Urinary bladder (tissue), 4 donors: ENCODE data around the gene CACNA1I. TPM values are rescaled to one million over a fixed set of nuclear protein-coding genes. Genes with fewer than 3 reads are reported as not detected.

Experiments
- DNase-seq: peaks from one replicate; pipeline ENCODE4 v3.0.0-alpha.2; 2015; ENCODE audit errors: extremely low spot score
- H3K27ac ChIP-seq: one replicate; pipeline ENCODE4 v1.5.1; 2013; ENCODE audit warnings: low read depth, mild to moderate bottlenecking, moderate library complexity
- H3K36me3 ChIP-seq: one replicate; pipeline ENCODE4 v1.6.1; 2013; ENCODE audit warnings: mild to moderate bottlenecking, moderate library complexity; ENCODE audit not compliant: insufficient read depth
- H3K4me1 ChIP-seq: one replicate; pipeline ENCODE4 v1.6.1; 2013; ENCODE audit warnings: mild to moderate bottlenecking, moderate library complexity; ENCODE audit not compliant: insufficient read depth
- H3K4me3 ChIP-seq: one replicate; pipeline ENCODE4 v1.5.1; 2013; ENCODE audit warnings: low read depth, low read length
- WGBS: extraction: QIAGEN DNeasy Blood & Tissue Kit; methylation state at CpG from one replicate; pipeline ENCODE4 v1.1.7; 2013; 5-methylcytosine and 5-hydroxymethylcytosine counted together
- polyA plus RNA-seq: library from polyadenylated mRNA; stranded (reverse); fragments of 200-250 nt; gene quantifications from one replicate; pipeline ENCODE4 v1.2.3, GENCODE V29; 2013
- total RNA-seq: library from RNA; depleted of rRNA; stranded (reverse); fragments of >200 nt; gene quantifications from one replicate; pipeline ENCODE4 v1.2.3, GENCODE V29; 2014
- donor health status: healthy with polysubstance abuse.
- donor health status: healthy.

Gene CACNA1I
- total and polyA plus RNA-seq, 2 donors: 0.11 to 0.14 TPM

DNA sequence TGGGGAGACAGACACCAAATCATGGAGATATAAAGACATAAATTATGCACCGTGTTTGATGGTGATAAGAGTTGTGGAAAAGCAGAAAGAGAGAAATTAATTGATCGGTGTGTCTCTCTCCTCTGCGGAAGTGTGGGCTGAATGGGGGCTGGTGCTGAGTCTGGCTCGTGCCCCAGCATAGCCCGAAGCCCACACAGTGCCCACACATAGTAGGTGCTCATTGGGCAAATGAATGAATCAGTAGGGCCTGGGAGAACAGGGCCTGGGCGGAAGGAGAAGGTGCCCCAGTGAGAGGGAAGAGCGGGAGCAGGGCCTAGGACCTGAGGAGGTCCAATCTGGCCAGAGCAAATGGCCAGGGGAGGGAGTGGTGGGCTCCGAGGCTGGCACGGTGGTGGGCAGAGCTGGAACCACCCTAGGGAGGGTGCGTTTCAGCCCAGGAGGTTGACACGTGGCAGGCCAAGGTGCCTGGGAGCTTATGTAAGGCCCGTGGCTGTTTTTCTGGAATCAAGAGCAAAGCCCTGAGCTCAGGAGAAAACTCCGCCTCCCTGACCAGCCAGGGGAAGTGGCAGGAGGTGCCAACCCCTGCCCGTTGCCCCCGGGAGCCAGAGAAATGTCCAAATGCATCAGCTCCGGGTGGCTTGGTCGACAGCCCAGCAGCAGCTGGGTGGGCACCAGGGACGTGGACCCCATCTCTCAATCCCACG is 2.1 kb upstream of the CACNA1I start:
- H3K27ac ChIP-seq: no peak overlapping the region
- WGBS: 80% methylated on average over 19 of the region's 19 CpGs
- H3K4me3 ChIP-seq: no peak overlapping the region

DNA sequence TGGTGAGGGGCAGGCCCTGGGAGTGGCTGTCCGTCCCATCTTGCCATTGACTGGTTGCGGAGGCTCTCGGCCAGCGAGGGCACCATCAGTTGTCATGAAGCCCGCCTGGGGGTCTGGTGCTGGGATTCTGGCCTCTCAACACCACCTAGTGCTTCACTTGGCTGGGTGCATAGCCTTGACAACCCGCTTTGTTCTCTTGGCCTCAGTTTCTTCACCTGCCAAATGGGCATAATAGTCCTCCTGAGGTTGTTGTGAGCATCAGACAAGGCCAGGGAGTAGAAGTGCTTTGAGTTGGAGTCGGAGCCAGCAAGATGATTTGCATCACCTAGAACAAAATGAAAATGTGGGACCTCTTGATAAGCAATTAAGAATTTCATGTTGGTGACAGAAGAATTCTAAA is 1.5 kb upstream of the CACNA1I start:
- Histone ChIP-seq H3K4me3 (no peak overlapping the region), H3K27ac (no peak overlapping the region), H3K4me1 (no peaks in the 10 kb centered on the region), H3K36me3 (no peaks in the 10 kb centered on the region)
- DNase-seq: no peak
- 93% methylated on average over 7 of the region's 7 CpGs for WGBS

More for the DNA sequence above, 2.1 kb upstream of the CACNA1I start:
- Histone ChIP-seq H3K4me1 (no peaks in the 10 kb centered on the region), H3K36me3 (no peaks in the 10 kb centered on the region)
- no peak for DNase-seq

- Histone ChIP-seq H3K4me1 (no peaks in the 10 kb centered on the region), H3K27ac (no peak overlapping the region), H3K36me3 (no peaks in the 10 kb centered on the region), H3K4me3 (no peak overlapping the region)
- DNase-seq: no peak
- 79% methylated on average over 3 of the region's 3 CpGs for WGBS
Observed at GRCh38 chr22:39570226-39570625, 327 bp upstream of the CACNA1I start.

GRCh38 chr22:39571538-39571937 is 985 bp downstream of the CACNA1I start:
- H3K27ac ChIP-seq: no peak overlapping the region
- no peak overlapping the region for H3K4me3 ChIP-seq
- WGBS: 74% methylated on average over 1 of the region's 1 CpG
- no peak for DNase-seq
- no peaks in the 10 kb centered on the region for H3K4me1 ChIP-seq
- no peaks in the 10 kb centered on the region for H3K36me3 ChIP-seq

GRCh38 chr22:39574779-39575551 is 4.4 kb downstream of the CACNA1I start:
- WGBS: 84% methylated on average over 14 of the region's 14 CpGs
- Histone ChIP-seq H3K36me3 (no peaks in the 10 kb centered on the region), H3K4me1 (no peaks in the 10 kb centered on the region), H3K4me3 (no peak overlapping the region), H3K27ac (no peak overlapping the region)
- DNase-seq: no peak

- no peak overlapping the region for H3K27ac ChIP-seq
- no peaks in the 10 kb centered on the region for H3K36me3 ChIP-seq
- H3K4me1 ChIP-seq: no peaks in the 10 kb centered on the region
- 90% methylated on average over 2 of the region's 2 CpGs for WGBS
- H3K4me3 ChIP-seq: no peak overlapping the region
- DNase-seq: no peak
Observed at GRCh38 chr22:39575552-39575825, 4.9 kb downstream of the CACNA1I start.

DNA sequence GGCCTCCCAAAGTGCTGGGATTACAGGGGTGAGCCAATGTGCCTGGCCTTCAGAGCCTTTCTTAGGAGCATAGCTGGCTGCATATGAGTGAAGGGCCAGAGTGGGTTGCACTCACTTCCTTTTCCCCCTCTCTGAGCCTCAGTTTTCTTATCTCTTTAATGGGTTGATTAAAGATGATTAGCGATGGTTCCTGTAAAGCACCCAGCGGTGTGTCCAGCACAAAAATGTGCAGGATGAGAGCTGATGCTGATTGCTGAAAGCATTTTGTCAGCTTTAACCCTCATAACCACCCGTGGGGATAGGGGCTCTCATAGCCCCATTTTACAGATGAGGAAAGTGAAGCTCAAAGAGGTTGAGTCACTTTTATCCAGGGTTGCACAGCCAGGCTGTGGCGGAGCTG is 5.5 kb downstream of the CACNA1I start:
- H3K4me1 ChIP-seq: no peaks in the 10 kb centered on the region
- DNase-seq: no peak
- H3K4me3 ChIP-seq: no peak overlapping the region
- WGBS: 89% methylated on average over 4 of the region's 4 CpGs
- no peak overlapping the region for H3K27ac ChIP-seq
- H3K36me3 ChIP-seq: no peaks in the 10 kb centered on the region

GRCh38 chr22:39577366-39577765 is 6.8 kb downstream of the CACNA1I start:
- H3K36me3 ChIP-seq: no peaks in the 10 kb centered on the region
- H3K4me3 ChIP-seq: no peak overlapping the region
- no peaks in the 10 kb centered on the region for H3K4me1 ChIP-seq
- WGBS: 80% methylated on average over 21 of the region's 21 CpGs
- no peak for DNase-seq
- H3K27ac ChIP-seq: no peak overlapping the region

GRCh38 chr22:39577900-39578299 is 7.3 kb downstream of the CACNA1I start:
- no peak for DNase-seq

GRCh38 chr22:39580006-39580441 is 9.5 kb downstream of the CACNA1I start:
- Histone ChIP-seq H3K36me3 (no peaks in the 10 kb centered on the region), H3K27ac (no peak overlapping the region), H3K4me3 (no peak overlapping the region), H3K4me1 (no peaks in the 10 kb centered on the region)
- 50% methylated on average over 5 of the region's 5 CpGs for WGBS
- DNase-seq: no peak

More at GRCh38 chr22:39577900-39578299, 7.3 kb downstream of the CACNA1I start:
- Histone ChIP-seq H3K36me3 (no peaks in the 10 kb centered on the region), H3K4me3 (no peak overlapping the region), H3K4me1 (no peaks in the 10 kb centered on the region), H3K27ac (no peak overlapping the region)
- 89% methylated on average over 7 of the region's 7 CpGs for WGBS

- no peak for DNase-seq
- 94% methylated on average over 6 of the region's 6 CpGs for WGBS
Observed at GRCh38 chr22:39580795-39581194, 10.2 kb downstream of the CACNA1I start.

DNA sequence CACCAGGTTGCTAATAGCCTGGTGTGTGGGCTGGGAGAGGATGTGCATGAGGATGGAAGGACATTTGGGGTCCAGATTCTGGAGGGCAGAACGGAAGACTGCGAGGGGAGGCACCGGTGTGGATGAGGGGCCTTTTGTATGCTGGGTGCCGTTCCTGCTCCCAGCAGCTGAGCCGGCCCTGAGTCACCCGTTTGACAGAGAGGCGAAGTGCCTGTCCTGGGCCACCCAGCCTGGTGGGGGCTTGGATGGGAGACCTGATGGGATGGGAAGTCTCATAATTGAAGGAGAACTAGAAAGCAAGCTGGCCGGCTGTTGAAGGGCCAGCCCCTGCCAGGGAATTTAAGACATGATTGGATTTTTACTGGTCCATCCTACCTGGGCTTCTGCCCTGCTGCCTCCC is 10.8 kb downstream of the CACNA1I start:
- Histone ChIP-seq H3K27ac (no peak overlapping the region), H3K36me3 (no peaks in the 10 kb centered on the region), H3K4me1 (no peaks in the 10 kb centered on the region), H3K4me3 (no peak overlapping the region)
- DNase-seq: no peak
- 91% methylated on average over 8 of the region's 8 CpGs for WGBS

More at GRCh38 chr22:39580795-39581194, 10.2 kb downstream of the CACNA1I start:
- Histone ChIP-seq H3K36me3 (no peaks in the 10 kb centered on the region), H3K27ac (no peak overlapping the region), H3K4me1 (no peaks in the 10 kb centered on the region), H3K4me3 (no peak overlapping the region)

DNA sequence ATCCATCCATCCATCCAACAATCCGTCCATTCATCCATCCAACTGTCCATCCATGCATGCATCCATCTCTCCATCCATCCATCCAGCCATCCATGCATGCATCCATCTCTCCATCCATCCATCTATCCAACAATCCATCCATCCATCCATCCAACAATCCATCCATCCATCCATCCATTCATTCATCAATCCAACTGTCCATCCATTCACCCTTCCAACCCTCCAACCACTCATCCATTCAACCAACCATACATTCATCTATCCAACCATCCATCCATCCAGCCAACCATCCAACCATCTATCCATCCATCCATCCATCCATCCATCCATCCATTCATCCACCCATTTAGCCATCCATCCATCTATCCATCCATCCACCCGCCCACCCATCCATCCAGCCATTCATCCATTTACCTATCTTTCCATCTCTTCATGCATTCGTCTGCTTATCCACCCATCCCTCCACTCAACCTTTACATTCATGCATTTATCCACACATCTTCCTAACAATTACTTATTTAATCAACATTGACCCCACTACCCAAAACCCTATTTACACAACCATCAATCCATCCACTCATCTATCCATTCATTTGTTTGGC is 12.6 kb downstream of the CACNA1I start:
- Histone ChIP-seq H3K4me1 (no peaks in the 10 kb centered on the region), H3K4me3 (no peak overlapping the region), H3K36me3 (no peaks in the 10 kb centered on the region), H3K27ac (no peak overlapping the region)
- no peak for DNase-seq
- 58% methylated on average over 3 of the region's 3 CpGs for WGBS

DNA sequence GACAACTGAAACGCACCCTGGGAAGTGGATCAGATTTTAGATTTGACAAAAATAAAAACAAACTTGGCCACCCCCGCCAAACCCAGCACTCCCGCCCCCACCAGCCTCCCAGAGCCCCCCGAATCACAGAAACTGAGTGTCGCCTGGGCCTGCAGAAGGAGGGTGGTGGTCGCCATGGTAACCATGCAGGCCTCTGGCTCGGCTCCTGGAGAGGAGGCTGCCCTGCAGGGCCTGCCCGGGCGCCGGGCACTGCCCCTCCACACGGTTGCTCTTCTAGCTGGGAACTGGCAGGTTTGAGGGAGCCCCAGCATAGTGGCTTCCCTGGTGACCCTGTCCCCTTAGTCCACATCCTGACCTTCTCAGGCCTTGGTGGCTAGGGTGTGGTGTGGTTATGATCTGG is 19.3 kb downstream of the CACNA1I start:
- Histone ChIP-seq H3K4me1 (no peaks in the 10 kb centered on the region), H3K36me3 (no peaks in the 10 kb centered on the region), H3K27ac (no peak overlapping the region), H3K4me3 (no peak overlapping the region)
- 76% methylated on average over 11 of the region's 11 CpGs for WGBS
- DNase-seq: no peak
